ENCODE data around the gene KRTAP10-4.

Gene KRTAP10-4

DNA sequence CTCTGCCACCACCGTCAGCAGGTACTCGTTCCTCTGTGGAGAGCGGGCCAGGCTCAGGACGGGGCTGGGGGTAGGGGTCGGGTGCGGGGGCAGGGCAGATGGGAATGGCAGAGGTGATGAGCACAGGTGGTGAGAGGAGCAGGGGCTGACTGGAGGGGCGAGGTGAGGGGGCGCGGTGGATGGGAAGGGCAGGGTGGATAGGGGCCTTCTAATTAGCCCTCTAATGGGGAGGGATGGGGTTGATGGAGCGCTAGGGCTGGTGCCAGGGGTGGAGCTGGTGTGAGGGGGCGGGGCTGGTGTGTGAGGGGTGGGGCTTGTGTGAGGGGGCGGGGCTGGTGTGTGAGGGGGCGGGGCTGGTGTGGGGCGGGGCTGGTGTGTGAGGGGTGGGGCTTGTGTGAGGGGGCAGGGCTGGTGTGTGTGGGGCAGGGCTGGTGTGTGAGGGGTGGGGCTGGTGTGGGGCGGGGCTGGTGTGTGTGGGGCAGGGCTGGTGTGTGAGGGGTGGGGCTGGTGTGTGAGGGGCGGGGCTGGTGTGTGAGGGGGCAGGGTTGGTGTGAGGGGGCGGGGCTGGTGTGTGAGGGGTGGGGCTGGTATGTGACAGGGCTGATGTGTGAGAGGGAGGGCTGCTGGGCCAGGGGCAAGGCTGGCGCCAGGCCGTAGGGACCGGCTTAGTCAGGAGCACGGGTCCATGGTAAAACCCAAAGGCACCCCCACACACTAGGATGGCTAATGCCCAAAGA lies 39.5 kb upstream of the KRTAP10-4 start:
- intact Hi-C loops (cut with DNase I; ENCODE audit: low total_unique reads) = no loop called here
- peak; percentile 1 to 48 for DNase-seq
- Histone ChIP-seq H3K4me1 (no peaks in the 10 kb centered on the region), H3K9me3 (no peaks in the 10 kb centered on the region), H3K27me3 (peaks cover 0 to 40% of the 10 kb centered on the region in 2 donors), H3K27ac (no peak overlapping the region), H3K4me3 (no peak overlapping the region), H3K36me3 (no peaks in the 10 kb centered on the region)
- TF ChIP-seq CTCF (IDR thresholded peaks at IDR 0.05) = no peak

DNA sequence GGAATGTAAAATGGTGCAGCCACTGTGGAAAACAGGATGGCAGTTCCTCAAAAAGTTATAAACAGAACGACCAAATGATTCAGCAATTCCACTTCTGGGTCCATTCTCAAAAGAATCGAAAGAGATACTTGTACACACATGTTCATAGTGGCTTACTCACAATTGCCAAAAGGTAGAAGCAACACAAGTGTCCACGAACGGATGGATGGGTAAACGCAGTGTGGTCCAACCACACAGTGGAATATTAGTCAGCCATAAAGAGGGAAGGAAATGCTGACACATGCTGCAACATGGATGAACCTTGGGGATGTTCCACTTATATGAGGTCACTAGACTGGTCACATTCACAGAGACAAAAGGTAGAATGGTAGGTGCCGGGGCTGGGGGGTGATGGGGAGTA lies 38.8 kb upstream of the KRTAP10-4 start:
- DNase-seq = no peak

GRCh38 chr21:44535963-44536362 lies 37.6 kb upstream of the KRTAP10-4 start:
- intact Hi-C loops (cut with DNase I; ENCODE audit: low total_unique reads) = no loop called here
- no peaks in the 10 kb centered on the region for H3K9me3 ChIP-seq
- H3K36me3 ChIP-seq = no peaks in the 10 kb centered on the region
- peaks cover 0 to 30% of the 10 kb centered on the region in 2 donors for H3K27me3 ChIP-seq
- H3K27ac ChIP-seq = no peak overlapping the region
- TF ChIP-seq CTCF (IDR thresholded peaks at IDR 0.05) = no peak
- no peaks in the 10 kb centered on the region for H3K4me1 ChIP-seq
- DNase-seq = peak in 1 of 2 donors; percentile 8
- no peak overlapping the region for H3K4me3 ChIP-seq

More for the DNA sequence above, 38.8 kb upstream of the KRTAP10-4 start:
- intact Hi-C loops (cut with DNase I; ENCODE audit: low total_unique reads) = no loop called here
- Histone ChIP-seq H3K27ac (no peak overlapping the region), H3K4me1 (no peaks in the 10 kb centered on the region), H3K9me3 (no peaks in the 10 kb centered on the region), H3K4me3 (no peak overlapping the region), H3K27me3 (peaks cover 0 to 37% of the 10 kb centered on the region in 2 donors), H3K36me3 (no peaks in the 10 kb centered on the region)
- no peak for TF ChIP-seq CTCF (IDR thresholded peaks at IDR 0.05)

DNA sequence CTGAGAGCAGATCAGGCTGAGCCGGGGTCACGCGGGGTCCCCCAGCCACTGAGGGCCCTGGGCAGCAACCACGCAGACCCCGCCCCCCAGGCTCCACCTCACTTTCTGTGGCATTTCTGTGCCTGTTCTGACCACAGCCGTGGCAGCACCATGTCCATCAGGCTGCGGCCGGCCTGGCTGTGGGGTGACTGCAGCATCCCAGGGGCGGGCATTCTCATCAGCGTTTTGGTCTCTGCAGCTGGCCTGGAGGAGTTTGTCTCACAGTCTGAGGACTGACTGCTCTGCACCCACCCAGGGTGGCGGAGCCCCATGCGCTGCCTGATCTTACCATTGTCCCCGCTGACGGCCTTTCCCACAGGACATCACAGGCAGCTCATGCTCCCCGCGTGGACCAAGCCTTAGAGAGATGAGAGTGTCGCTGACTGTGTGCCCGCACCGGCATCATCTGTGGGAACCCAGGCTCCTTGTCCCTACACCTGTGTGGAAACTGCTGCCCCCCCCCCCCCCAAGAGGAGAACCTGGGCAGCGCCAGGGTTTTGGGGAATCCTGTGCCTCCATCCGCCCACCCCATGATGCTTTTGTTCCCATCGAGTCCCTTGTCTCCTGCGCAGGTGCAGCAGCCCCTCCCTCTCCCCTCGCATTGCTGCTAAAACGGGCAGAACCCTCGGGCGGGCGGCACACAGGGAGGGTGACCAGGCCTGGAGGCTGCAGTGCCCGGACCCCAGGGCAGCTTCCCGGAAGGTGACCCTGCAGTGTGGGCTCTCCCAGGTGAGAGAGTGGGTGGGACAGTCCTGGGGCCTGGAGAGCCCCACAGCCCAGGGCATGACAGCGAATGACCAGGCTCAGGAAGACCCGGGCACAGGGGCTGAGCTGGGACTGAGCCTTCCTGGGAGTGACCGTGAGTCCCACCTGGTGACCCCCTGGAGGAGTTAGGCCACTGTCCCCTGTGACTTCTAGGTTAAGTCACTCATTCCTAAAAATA lies 35.3 kb upstream of the KRTAP10-4 start:
- DNase-seq = peak; percentile 10 to 47
- TF ChIP-seq CTCF (IDR thresholded peaks at IDR 0.05) = no peak
- H3K9me3 ChIP-seq = peaks cover 0 to 9% (median 0%) of the 10 kb centered on the region in 3 donors

DNA sequence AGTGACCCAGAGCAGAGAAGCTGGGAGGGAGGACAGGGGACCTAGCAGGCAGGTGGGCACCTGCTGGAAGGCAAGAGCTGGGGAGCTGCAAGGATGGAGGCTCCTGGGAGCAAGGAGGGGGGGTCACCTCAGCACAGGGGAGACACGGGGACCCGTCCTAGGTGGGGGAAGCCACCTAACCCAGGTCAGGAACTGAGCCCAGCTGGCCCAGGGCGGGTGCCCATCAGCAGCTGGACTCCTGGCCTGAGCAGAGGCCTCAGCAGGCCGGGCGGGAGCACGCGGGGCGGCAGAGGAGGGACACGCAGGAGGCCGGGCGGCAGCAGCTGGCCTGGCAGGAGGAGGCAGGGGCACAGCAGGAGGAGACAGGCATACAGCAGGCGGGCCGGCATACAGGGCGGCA lies 34.5 kb upstream of the KRTAP10-4 start:
- Histone ChIP-seq H3K4me1 (no peaks in the 10 kb centered on the region), H3K9me3 (peaks cover 0 to 15% (median 0%) of the 10 kb centered on the region in 3 donors), H3K4me3 (no peak overlapping the region)

More for the DNA sequence above, 35.3 kb upstream of the KRTAP10-4 start:
- Histone ChIP-seq H3K27ac (no peak overlapping the region), H3K27me3 (peaks cover 0 to 19% of the 10 kb centered on the region in 2 donors), H3K36me3 (no peaks in the 10 kb centered on the region), H3K4me3 (no peak overlapping the region), H3K4me1 (no peaks in the 10 kb centered on the region)
- intact Hi-C loops (cut with DNase I; ENCODE audit: low total_unique reads) = no loop called here

More for the DNA sequence above, 34.5 kb upstream of the KRTAP10-4 start:
- no peak for TF ChIP-seq CTCF (IDR thresholded peaks at IDR 0.05)
- no peak overlapping the region for H3K27ac ChIP-seq
- peaks cover 0 to 14% of the 10 kb centered on the region in 2 donors for H3K27me3 ChIP-seq
- intact Hi-C loops (cut with DNase I; ENCODE audit: low total_unique reads) = no loop called here
- H3K36me3 ChIP-seq = no peaks in the 10 kb centered on the region
- peak in 1 of 2 donors; percentile 48 for DNase-seq

Data from tibial artery (tissue), 4 donors.